Rectal smooth muscle tissue (tissue), 1 donor: ENCODE data around the gene ADCY2.
A peak's percentile ranks its signal among the peaks of the same experiment; 100 is the strongest.

Source experiments
- H3K27ac ChIP-seq: one replicate; pipeline ENCODE4 v1.7.0; 2013; ENCODE audit warnings: low read depth, low read length, inconsistent platforms
- H3K27me3 ChIP-seq: one replicate; pipeline ENCODE4 v1.7.0; 2013; ENCODE audit warnings: low read length; ENCODE audit not compliant: control insufficient read depth, insufficient read depth
- H3K36me3 ChIP-seq: one replicate; pipeline ENCODE4 v1.7.0; 2013; ENCODE audit warnings: low read length; ENCODE audit not compliant: control insufficient read depth, insufficient read depth
- H3K4me1 ChIP-seq: one replicate; pipeline ENCODE4 v1.7.0; 2013; ENCODE audit warnings: low read length; ENCODE audit not compliant: control insufficient read depth, insufficient read depth
- H3K4me3 ChIP-seq: one replicate; pipeline ENCODE4 v1.7.0; 2013; ENCODE audit warnings: low read length
- H3K9ac ChIP-seq: one replicate; pipeline ENCODE4 v1.7.0; 2013; ENCODE audit warnings: low read length

Gene ADCY2

DNA sequence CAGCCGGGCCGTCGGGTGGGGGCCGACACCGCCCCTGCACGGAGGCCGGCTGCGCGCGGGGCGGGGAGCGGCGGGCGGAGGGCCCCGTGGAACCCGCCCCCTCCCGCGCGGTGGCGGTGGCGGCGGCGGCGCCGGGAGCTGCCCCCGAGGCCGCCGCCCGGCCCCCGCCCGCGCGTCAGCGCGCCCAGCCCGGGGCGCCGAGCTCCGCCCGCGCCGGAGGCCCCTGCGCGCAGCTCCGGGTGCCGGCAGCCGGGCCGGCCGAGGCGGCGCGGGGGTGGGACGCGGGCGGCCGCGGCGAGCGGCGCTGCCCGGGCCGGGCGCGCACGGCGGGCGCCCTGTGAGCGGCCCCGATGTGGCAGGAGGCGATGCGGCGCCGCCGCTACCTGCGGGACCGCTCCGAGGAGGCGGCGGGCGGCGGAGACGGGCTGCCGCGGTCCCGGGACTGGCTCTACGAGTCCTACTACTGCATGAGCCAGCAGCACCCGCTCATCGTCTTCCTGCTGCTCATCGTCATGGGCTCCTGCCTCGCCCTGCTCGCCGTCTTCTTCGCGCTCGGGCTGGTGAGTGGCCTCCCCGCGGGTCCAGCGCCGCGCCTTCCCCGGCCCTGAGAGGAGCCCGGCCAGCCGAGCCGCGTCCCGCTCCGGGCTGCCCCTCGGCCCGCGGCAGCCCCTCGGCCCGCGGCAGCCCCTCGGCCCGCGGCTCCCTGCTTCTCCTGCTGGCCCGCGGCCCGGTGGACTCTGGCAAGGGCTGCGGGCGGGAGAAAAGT is at the start of gene ADCY2:
Gene ADCY2, plus strand, starts transcription at position 192 of the 766 bp plus-strand sequence. Its CDS starts 159 bp downstream, at position 351.
- Histone ChIP-seq H3K4me3 (peak within 1 kb of the TSS; percentile 69), H3K9ac (no peak within 1 kb of the TSS), H3K36me3 (no peaks in the 10 kb centered on the region), H3K27me3 (no peaks in the 10 kb centered on the region), H3K27ac (peak within 1 kb of the TSS; percentile 73), H3K4me1 (no peaks in the 10 kb centered on the region)

- no peaks in the 10 kb centered on the region for H3K36me3 ChIP-seq
- H3K27ac ChIP-seq: no peak overlapping the region
- no peak overlapping the region for H3K4me3 ChIP-seq
- no peaks in the 10 kb centered on the region for H3K27me3 ChIP-seq
- no peaks in the 10 kb centered on the region for H3K4me1 ChIP-seq
- H3K9ac ChIP-seq: no peak overlapping the region
Observed at GRCh38 chr5:7347377-7347776, 48.6 kb upstream of the ADCY2 start.

DNA sequence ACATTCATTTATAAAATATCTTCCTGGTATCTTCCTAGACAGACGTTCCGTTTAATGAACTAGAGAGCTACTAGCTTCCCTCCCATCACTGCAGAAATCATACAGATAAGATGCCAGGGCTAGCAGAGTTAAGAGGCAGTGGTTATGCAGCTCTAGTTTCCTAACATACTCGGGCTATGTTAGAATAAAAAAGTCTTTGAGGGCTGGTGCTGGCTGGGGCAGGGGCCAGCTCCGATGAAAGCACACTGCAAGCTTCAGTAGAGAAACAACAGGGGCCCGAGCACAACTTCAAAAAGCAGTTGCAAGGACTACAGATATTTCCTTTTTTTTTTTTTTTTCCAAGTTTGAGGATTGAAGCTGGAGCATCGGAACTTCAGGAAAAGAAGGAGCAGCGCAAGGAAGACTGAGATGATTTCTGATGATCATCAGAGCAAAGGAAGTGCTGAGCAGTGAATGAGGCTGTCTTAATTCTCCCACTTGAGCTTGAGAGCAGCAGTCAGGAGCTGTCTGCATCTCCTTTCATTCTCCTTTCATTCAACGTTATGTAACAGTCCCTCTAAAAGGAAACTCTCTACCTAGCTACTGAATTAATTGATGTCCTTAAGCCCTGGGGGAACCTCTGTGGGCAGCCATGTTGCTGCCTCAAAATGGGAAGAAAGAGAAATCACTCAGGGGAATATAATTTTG is 47.6 kb upstream of the ADCY2 start:
- H3K4me3 ChIP-seq: no peak overlapping the region
- no peak overlapping the region for H3K9ac ChIP-seq
- H3K4me1 ChIP-seq: no peaks in the 10 kb centered on the region
- no peaks in the 10 kb centered on the region for H3K36me3 ChIP-seq
- no peaks in the 10 kb centered on the region for H3K27me3 ChIP-seq
- no peak overlapping the region for H3K27ac ChIP-seq

DNA sequence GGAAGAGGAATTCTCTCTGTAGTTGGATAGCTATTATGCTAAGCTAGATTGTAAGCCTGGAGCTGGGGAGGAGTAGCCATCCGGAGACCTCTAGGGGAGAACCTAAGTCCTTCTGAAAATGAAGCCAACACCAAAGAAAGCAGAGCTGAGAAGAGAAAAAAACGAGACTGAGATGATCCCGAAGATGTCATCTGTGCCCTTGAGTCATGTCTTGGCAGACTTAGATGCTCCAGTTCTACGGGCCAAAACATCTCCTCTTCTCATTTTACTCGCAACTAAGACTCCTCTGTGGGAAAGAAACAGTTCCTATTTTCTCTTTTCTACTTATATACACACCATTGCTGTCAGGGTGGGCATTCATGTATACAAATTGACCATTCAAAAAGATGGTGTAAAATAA is 34.3 kb upstream of the ADCY2 start:
- Histone ChIP-seq H3K4me1 (no peaks in the 10 kb centered on the region), H3K9ac (no peak overlapping the region), H3K36me3 (no peaks in the 10 kb centered on the region), H3K27me3 (no peaks in the 10 kb centered on the region), H3K4me3 (no peak overlapping the region), H3K27ac (no peak overlapping the region)

- H3K4me3 ChIP-seq: no peak overlapping the region
- H3K27me3 ChIP-seq: no peaks in the 10 kb centered on the region
Observed at GRCh38 chr5:7363067-7363677, 32.8 kb upstream of the ADCY2 start.

GRCh38 chr5:7364226-7364875 is 31.6 kb upstream of the ADCY2 start:
- no peaks in the 10 kb centered on the region for H3K36me3 ChIP-seq

More at GRCh38 chr5:7363067-7363677, 32.8 kb upstream of the ADCY2 start:
- H3K4me1 ChIP-seq: no peaks in the 10 kb centered on the region
- no peak overlapping the region for H3K27ac ChIP-seq
- H3K9ac ChIP-seq: no peak overlapping the region
- H3K36me3 ChIP-seq: no peaks in the 10 kb centered on the region

GRCh38 chr5:7367780-7368179 is 28.2 kb upstream of the ADCY2 start:
- Histone ChIP-seq H3K27me3 (no peaks in the 10 kb centered on the region), H3K9ac (no peak overlapping the region), H3K4me3 (no peak overlapping the region), H3K36me3 (no peaks in the 10 kb centered on the region), H3K27ac (no peak overlapping the region), H3K4me1 (no peaks in the 10 kb centered on the region)

More at GRCh38 chr5:7364226-7364875, 31.6 kb upstream of the ADCY2 start:
- no peaks in the 10 kb centered on the region for H3K4me1 ChIP-seq
- H3K27ac ChIP-seq: no peak overlapping the region
- no peaks in the 10 kb centered on the region for H3K27me3 ChIP-seq
- no peak overlapping the region for H3K4me3 ChIP-seq
- no peak overlapping the region for H3K9ac ChIP-seq

- H3K4me3 ChIP-seq: no peak overlapping the region
- no peaks in the 10 kb centered on the region for H3K4me1 ChIP-seq
- H3K36me3 ChIP-seq: no peaks in the 10 kb centered on the region
- H3K9ac ChIP-seq: no peak overlapping the region
- H3K27me3 ChIP-seq: no peaks in the 10 kb centered on the region
- H3K27ac ChIP-seq: no peak overlapping the region
Observed at GRCh38 chr5:7372399-7372798, 23.5 kb upstream of the ADCY2 start.

DNA sequence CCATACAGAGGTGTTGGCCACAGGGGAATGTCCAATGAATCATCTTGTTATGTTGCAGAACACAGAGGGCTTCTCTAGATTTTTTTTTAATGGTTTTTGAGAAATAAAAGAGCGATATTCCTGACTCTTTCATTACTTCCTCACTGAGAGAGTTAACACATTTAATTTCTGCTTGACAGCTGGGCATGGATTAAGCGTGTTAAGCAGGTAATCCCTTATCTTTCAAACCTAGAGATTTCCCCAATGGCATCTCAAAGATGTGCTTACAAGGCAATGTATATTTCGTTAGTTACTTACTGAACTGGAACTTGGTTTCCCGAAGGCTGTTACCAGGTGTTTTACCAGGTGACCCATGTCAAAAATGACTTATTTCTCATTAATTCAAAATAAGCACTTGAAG is 21.8 kb upstream of the ADCY2 start:
- no peak overlapping the region for H3K27ac ChIP-seq
- no peaks in the 10 kb centered on the region for H3K36me3 ChIP-seq
- H3K4me1 ChIP-seq: no peaks in the 10 kb centered on the region
- H3K9ac ChIP-seq: no peak overlapping the region
- H3K27me3 ChIP-seq: no peaks in the 10 kb centered on the region
- no peak overlapping the region for H3K4me3 ChIP-seq

GRCh38 chr5:7375457-7375856 is 20.5 kb upstream of the ADCY2 start:
- no peaks in the 10 kb centered on the region for H3K27me3 ChIP-seq
- no peaks in the 10 kb centered on the region for H3K4me1 ChIP-seq
- no peaks in the 10 kb centered on the region for H3K36me3 ChIP-seq
- H3K9ac ChIP-seq: no peak overlapping the region
- H3K27ac ChIP-seq: no peak overlapping the region
- no peak overlapping the region for H3K4me3 ChIP-seq

- no peaks in the 10 kb centered on the region for H3K4me1 ChIP-seq
- H3K4me3 ChIP-seq: no peak overlapping the region
- no peaks in the 10 kb centered on the region for H3K36me3 ChIP-seq
- no peak overlapping the region for H3K27ac ChIP-seq
- no peak overlapping the region for H3K9ac ChIP-seq
- H3K27me3 ChIP-seq: no peaks in the 10 kb centered on the region
Observed at GRCh38 chr5:7376871-7377270, 19.1 kb upstream of the ADCY2 start.

DNA sequence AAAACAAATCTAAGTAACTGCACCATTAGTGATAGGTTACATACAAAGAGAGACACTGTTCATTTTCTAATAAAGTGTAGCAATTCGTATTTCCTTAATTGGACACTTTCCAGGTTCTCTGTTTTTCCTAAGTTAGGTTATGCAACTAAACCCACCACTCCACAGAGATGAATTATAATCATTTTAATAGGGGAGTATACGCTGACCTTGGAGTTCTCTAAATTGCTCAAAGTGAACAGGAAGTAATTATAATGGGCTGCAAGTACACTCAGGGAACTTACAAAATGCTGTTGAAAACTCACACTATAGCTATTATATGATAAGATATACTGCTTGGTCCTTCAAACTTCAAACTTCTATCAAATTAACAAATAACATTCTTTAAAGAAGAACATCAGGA is 18.2 kb upstream of the ADCY2 start:
- no peaks in the 10 kb centered on the region for H3K36me3 ChIP-seq

More for the DNA sequence above, 18.2 kb upstream of the ADCY2 start:
- Histone ChIP-seq H3K4me3 (no peak overlapping the region), H3K4me1 (no peaks in the 10 kb centered on the region), H3K27me3 (no peaks in the 10 kb centered on the region), H3K27ac (no peak overlapping the region), H3K9ac (no peak overlapping the region)
